ENCODE results near the gene C6orf132. TPM values are rescaled to one million over a fixed set of nuclear protein-coding genes. Genes with fewer than 3 reads are reported as not detected.

C6orf132 gene
- total RNA-seq, 4 donors from 2014 or later, result 3.0 to 19.0 (median 3.6) TPM

DNA sequence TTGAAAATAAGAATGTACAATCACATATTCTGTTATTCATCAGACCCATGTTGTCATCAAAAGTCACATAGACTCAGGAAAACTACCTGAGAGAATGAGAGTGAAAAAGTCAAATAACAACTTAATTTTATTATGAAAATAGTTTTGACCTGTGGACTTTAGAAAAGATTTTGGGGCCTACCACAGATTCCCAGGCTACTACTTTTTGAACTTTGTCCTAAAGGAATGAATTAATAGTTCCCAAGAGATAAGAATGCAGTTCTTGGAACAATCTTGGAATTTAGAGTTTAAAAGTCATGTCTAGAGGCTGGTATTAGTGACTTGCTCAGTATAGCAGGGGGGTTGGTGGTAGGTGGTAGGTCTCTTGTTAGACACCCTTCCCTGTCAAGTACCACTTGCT is 88.8 kb downstream of the C6orf132 start:
- TF ChIP-seq, protein P1, sequence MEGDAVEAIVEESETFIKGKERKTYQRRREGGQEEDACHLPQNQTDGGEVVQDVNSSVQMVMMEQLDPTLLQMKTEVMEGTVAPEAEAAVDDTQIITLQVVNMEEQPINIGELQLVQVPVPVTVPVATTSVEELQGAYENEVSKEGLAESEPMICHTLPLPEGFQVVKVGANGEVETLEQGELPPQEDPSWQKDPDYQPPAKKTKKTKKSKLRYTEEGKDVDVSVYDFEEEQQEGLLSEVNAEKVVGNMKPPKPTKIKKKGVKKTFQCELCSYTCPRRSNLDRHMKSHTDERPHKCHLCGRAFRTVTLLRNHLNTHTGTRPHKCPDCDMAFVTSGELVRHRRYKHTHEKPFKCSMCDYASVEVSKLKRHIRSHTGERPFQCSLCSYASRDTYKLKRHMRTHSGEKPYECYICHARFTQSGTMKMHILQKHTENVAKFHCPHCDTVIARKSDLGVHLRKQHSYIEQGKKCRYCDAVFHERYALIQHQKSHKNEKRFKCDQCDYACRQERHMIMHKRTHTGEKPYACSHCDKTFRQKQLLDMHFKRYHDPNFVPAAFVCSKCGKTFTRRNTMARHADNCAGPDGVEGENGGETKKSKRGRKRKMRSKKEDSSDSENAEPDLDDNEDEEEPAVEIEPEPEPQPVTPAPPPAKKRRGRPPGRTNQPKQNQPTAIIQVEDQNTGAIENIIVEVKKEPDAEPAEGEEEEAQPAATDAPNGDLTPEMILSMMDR (IDR thresholded peaks at IDR 0.05), result no peak
- ATAC-seq (ENCODE audit: low FRiP score) (no peak), DNase-seq (ENCODE audit: low spot score) (no peak)

DNA sequence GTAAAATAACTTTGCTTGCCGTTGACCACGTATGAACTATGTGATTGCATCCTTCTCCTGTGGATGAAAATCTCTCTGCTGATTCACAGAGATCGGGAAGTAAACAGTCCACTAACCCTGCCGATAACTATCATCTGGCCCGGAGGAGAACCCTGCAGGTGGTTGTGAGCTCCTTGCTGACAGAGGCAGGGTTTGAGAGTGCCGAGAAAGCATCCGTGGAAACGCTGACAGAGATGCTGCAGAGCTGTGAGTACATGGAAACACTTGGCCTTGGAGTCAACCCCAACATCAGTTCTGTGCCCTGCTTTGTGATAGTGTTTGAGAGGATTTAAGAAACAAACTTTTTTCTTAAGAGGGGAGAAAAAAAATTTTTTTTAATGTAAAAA is 91.2 kb downstream of the C6orf132 start:
- DNase-seq (ENCODE audit: low spot score) (no peak), ATAC-seq (ENCODE audit: low FRiP score) (no peak)
- TF ChIP-seq, protein P1 (IDR thresholded peaks at IDR 0.05), result no peak

Other genes with a start within 250 kb of the C6orf132 start
- gene USP49, start 247.2 kb downstream of the C6orf132 start, total RNA-seq, result 1 to 10 TPM; 2.3 to 3.8 (median 3.1) TPM
- gene MED20, start 221.5 kb downstream of the C6orf132 start, total RNA-seq, result 10 to 100 TPM in 3 of 4 donors, 1 to 10 TPM in 1; 6.8 to 12.5 (median 11.2) TPM
- 10 to 100 TPM in 3 of 4 donors, 1 to 10 TPM in 1; 9.8 to 38.2 (median 11.8) TPM for gene BYSL, start 221.1 kb downstream of the C6orf132 start, total RNA-seq
- 100 to 1,000 TPM; 117 to 186 (median 151) TPM for gene CCND3, start 200.8 kb downstream of the C6orf132 start, total RNA-seq
- gene TAF8, start 92.1 kb downstream of the C6orf132 start, total RNA-seq, result 10 to 100 TPM; 24.3 to 41.4 (median 26.1) TPM
- gene GUCA1A, start 30.7 kb upstream of the C6orf132 start, total RNA-seq, result not detected
- under 1 TPM in 2 of 4 donors, not detected in 2; 0.63 to 0.95 TPM for gene GUCA1B, start 52.3 kb upstream of the C6orf132 start, total RNA-seq
- 10 to 100 TPM; 21.4 to 38.0 (median 27.2) TPM for gene MRPS10, start 75.2 kb upstream of the C6orf132 start, total RNA-seq

Measured in omental fat pad (tissue), 4 donors.